K562 (cell line): Measurements from ENCODE around the gene SLC6A6. TPM values are rescaled to one million over a fixed set of nuclear protein-coding genes. Genes with fewer than 3 reads are reported as not detected.

Experiments
- ATAC-seq: fragments of 200-7000 bp; cut with Tn5 transposase; 3 replicates; pipeline ENCODE4 v1.9.1; 2020; ENCODE audit warnings: moderate library complexity
- BruUV-seq: library from RNA; stranded (reverse); fragments of 400-500 nt; replicated peaks from 2 replicates; lab custom pipeline; 2021; lab: Mats Ljungman, UMichigan
- CTCF ChIA-PET: fragments of 300-600 bp; formaldehyde crosslinking; extraction: SDS; loops from one replicate; lab custom pipeline; 2021; ENCODE audit warnings: low intra/inter-chr PET ratio; lab: Yijun Ruan, JAX
- POLR2A ChIA-PET: fragments of 300-600, 350-650 bp; sonication (Branson Sonifier 250); formaldehyde crosslinking; extraction: SDS; loops from one replicate; lab custom pipeline; 2021; ENCODE audit warnings: antibody characterized with exemption, inconsistent platforms; lab: Yijun Ruan, JAX
- DNase-seq, 4 experiments: peaks; one replicate each; pipeline versions ENCODE4 v3.0.0 to v3.0.0-alpha.2; 2011 to 2018; ENCODE audit warnings: low spot score in 3 of 4, mixed read lengths in 3 of 4; ENCODE audit errors: extremely low read depth in 1 of 4
- FAIRE-seq: peaks from 2 replicates; lab custom pipeline; 2011; peaks lifted over from hg19 to GRCh38; lab: Jason Lieb, UNC
- H2AFZ ChIP-seq: 2 replicates; pipeline ENCODE4 v1.6.0; 2011; ENCODE audit warnings: low read depth, low read length, control low read depth, inconsistent platforms
- H3K27ac ChIP-seq: fragments of 200-600 bp; 3 replicates; pipeline ENCODE4 v1.8.0; 2011; ENCODE audit warnings: low read depth, mild to moderate bottlenecking, control low read depth, inconsistent platforms, low read length, moderate library complexity, mixed read lengths; ENCODE audit errors: extremely low read depth
- H3K27me3 ChIP-seq, 2 experiments: fragments of 300-600 bp in 1 of 2; 2 replicates in 1 of 2; 3 replicates in 1 of 2; pipeline versions ENCODE4 v1.6.0 to v1.8.0; 2011; ENCODE audit warnings: inconsistent platforms in 2 of 2, low read length in 2 of 2, mild to moderate bottlenecking in 1 of 2, mixed read lengths in 1 of 2, moderate library complexity in 1 of 2; ENCODE audit not compliant: control insufficient read depth in 2 of 2, insufficient read depth in 2 of 2
- H3K36me3 ChIP-seq: fragments of 300-600 bp; 3 replicates; pipeline ENCODE4 v1.8.0; 2011; ENCODE audit warnings: mild to moderate bottlenecking, low read length, inconsistent platforms; ENCODE audit not compliant: control insufficient read depth, insufficient read depth
- H3K4me1 ChIP-seq, 2 experiments: fragments of 200-600 bp in 1 of 2; replicated peaks in 1 of 2; 2 replicates in 1 of 2; 3 replicates in 1 of 2; pipeline versions ENCODE4 v1.5.1 to v1.8.0; 2011; ENCODE audit warnings: inconsistent platforms in 2 of 2, low read length in 2 of 2, mild to moderate bottlenecking in 1 of 2, mixed read lengths in 1 of 2, moderate library complexity in 1 of 2; ENCODE audit not compliant: control insufficient read depth in 2 of 2, insufficient read depth in 2 of 2
- H3K4me2 ChIP-seq: 2 replicates; pipeline ENCODE4 v1.6.1; 2011; ENCODE audit warnings: low read length, control low read depth, inconsistent platforms, mixed read lengths; ENCODE audit not compliant: insufficient read depth
- H3K4me3 ChIP-seq: fragments of 200-600 bp; sonication (generic), shearing (Covaris generic); 2 replicates; pipeline ENCODE4 v1.5.1; 2016; ENCODE audit warnings: control low read depth, inconsistent platforms
- H3K79me2 ChIP-seq: fragments of 200-600 bp; 3 replicates; pipeline ENCODE4 v1.8.0; 2011; ENCODE audit warnings: low read length, inconsistent platforms; ENCODE audit not compliant: control insufficient read depth, insufficient read depth
- H3K9ac ChIP-seq, 2 experiments: 2 replicates each; pipeline versions ENCODE4 v1.6.0 to v1.6.1; 2011; ENCODE audit warnings: low read depth in 2 of 2, low read length in 2 of 2, control low read depth in 1 of 2, inconsistent platforms in 1 of 2, mild to moderate bottlenecking in 1 of 2, mixed read lengths in 1 of 2; ENCODE audit not compliant: insufficient read depth in 1 of 2
- H3K9me1 ChIP-seq: one replicate; pipeline ENCODE4 v1.6.0; 2011; ENCODE audit warnings: inconsistent platforms, mild to moderate bottlenecking, low read length, moderate library complexity; ENCODE audit not compliant: control insufficient read depth, insufficient read depth
- H3K9me3 ChIP-seq: replicated peaks from 2 replicates; pipeline ENCODE4 v1.5.1; 2011; ENCODE audit warnings: low read depth, low read length, inconsistent platforms; ENCODE audit not compliant: control insufficient read depth, insufficient read depth
- H4K20me1 ChIP-seq: replicated peaks from 2 replicates; pipeline ENCODE4 v1.6.1; 2011; ENCODE audit warnings: low read length, inconsistent platforms, mixed read lengths; ENCODE audit not compliant: control insufficient read depth, insufficient read depth
- BCLAF1 ChIP-seq, 2 experiments: fragments of 450-650 bp in 1 of 2; IDR thresholded peaks; 2 replicates each; pipeline ENCODE4 v1.6.1; 2011 to 2017; ENCODE audit warnings: low read depth in 2 of 2, antibody characterized with exemption in 1 of 2, borderline replicate concordance in 1 of 2, low read length in 1 of 2, mild to moderate bottlenecking in 1 of 2, mixed read lengths in 1 of 2; ENCODE audit not compliant: control insufficient read depth in 1 of 2
- FOXP1 ChIP-seq: sonication (generic); formaldehyde crosslinking; IDR thresholded peaks from 2 replicates; pipeline ENCODE4 v1.8.0; 2022; ENCODE audit warnings: mild to moderate bottlenecking, missing genetic modification reagents
- HDAC6 ChIP-seq: IDR thresholded peaks from 2 replicates; pipeline ENCODE4 v1.6.1; 2012; ENCODE audit warnings: low read depth, mild to moderate bottlenecking, control low read depth, inconsistent platforms, low read length, moderate library complexity
- MTF1 ChIP-seq: fragments of 250-450 bp; sonication (Bioruptor Pico); IDR thresholded peaks from 2 replicates; pipeline ENCODE4 v1.9.0; 2021; ENCODE audit warnings: moderate library complexity, mild to moderate bottlenecking, inconsistent platforms, borderline replicate concordance
- SIN3A ChIP-seq, 2 experiments: fragments of 150-350 bp in 1 of 2; IDR thresholded peaks; 2 replicates each; pipeline ENCODE4 v1.6.1; 2011 to 2016; ENCODE audit warnings: borderline replicate concordance in 2 of 2, low read depth in 2 of 2, low read length in 2 of 2, mild to moderate bottlenecking in 2 of 2, moderate library complexity in 2 of 2; ENCODE audit not compliant: control insufficient read depth in 1 of 2
- TEAD4 ChIP-seq, 2 experiments: sonication (generic) in 1 of 2; formaldehyde crosslinking in 1 of 2; IDR thresholded peaks; 2 replicates each; pipeline versions ENCODE4 v1.6.1 to v1.8.0; 2012 to 2022; ENCODE audit warnings: borderline replicate concordance in 1 of 2, inconsistent platforms in 1 of 2, low read length in 1 of 2, mild to moderate bottlenecking in 1 of 2, missing genetic modification reagents in 1 of 2
- ZHX1 ChIP-seq: fragments of 150-350 bp; conservative IDR thresholded peaks from 2 replicates; pipeline ENCODE4 v1.6.1; 2014; ENCODE audit warnings: low read length
- ZNF24 ChIP-seq: fragments of 450-650 bp; IDR thresholded peaks from 2 replicates; pipeline ENCODE4 v1.6.1; 2016
- ZNF584 ChIP-seq: fragments of 200-800 bp; sonication (Bioruptor generic); IDR thresholded peaks from 2 replicates; pipeline ENCODE4 v1.6.1; 2016; ENCODE audit warnings: low read depth, mild to moderate bottlenecking, missing genetic modification characterization, missing compliant biosample characterization
- WGBS: fragments of 100-300 bp; shearing (Covaris generic); methylation state at CpG from one replicate; pipeline ENCODE4 v1.1.6; 2016; ENCODE audit warnings: low coverage, mixed read lengths; ENCODE audit not compliant: insufficient coverage; ENCODE audit errors: missing lambda C conversion rate; 5-methylcytosine and 5-hydroxymethylcytosine counted together
- in situ Hi-C: fragments of 300-500 bp; cut with MboI; formaldehyde crosslinking; loops from 4 replicates; pipeline ENCODE4 v1.15.0; 2018; ENCODE audit warnings: inconsistent platforms, mixed read lengths
- intact Hi-C: fragments of 100-400 bp; cut with micrococcal nuclease; formaldehyde crosslinking; loops from 2 replicates; pipeline ENCODE4 v1.14.2; 2022
- polyA plus RNA-seq, 8 experiments: library from polyadenylated mRNA; depleted of rRNA in 4 of 8; stranded (reverse) in 5 of 8; unstranded in 3 of 8; fragments of >200 nt; fragmentation: Nextera tagmentation in 2 of 8; fragmentation: Illumina TruSeq in 1 of 8; extraction: Ambion mirVana in 2 of 8; extraction: Trizol in 1 of 8; gene quantifications; 2 replicates each; pipeline versions ENCODE4 v1.2.1 to v1.2.3, GENCODE V29; 2011 to 2014; ENCODE audit warnings: inconsistent platforms in 1 of 8, missing spikeins in 1 of 8
- total RNA-seq, 7 experiments: library from RNA; depleted of rRNA in 6 of 7; stranded (reverse); fragments of >200 nt in 6 of 7; fragmentation: Illumina TruSeq in 2 of 7; extraction: Trizol in 2 of 7; gene quantifications; 2 replicates each; pipeline versions ENCODE4 v1.2.1 to v1.2.3, GENCODE V29; 2011 to 2021; ENCODE audit warnings: low replicate concordance in 1 of 7

Gene SLC6A6
- total and polyA plus RNA-seq, 9 of the 15 experiments (the other 6 are each of a cell fraction or from before 2014, with no cell fraction given), result 12.3 to 203 (median 93.2) TPM

GRCh38 chr3:14514323-14514720, 111.9 kb downstream of the SLC6A6 start:
- H4K20me1 ChIP-seq, result peaks cover 7% of the 10 kb centered on the region
- TF ChIP-seq BCLAF1 (IDR thresholded peaks at IDR 0.05; ENCODE audit: borderline replicate concordance in 1 of 2, control insufficient read depth in 1 of 2, low read depth in 2 of 2, low read length in 1 of 2), result no peak
- TF ChIP-seq ZNF584, result no peak
- no peak for TF ChIP-seq SIN3A (IDR thresholded peaks at IDR 0.05; ENCODE audit: borderline replicate concordance in 2 of 2, control insufficient read depth in 1 of 2, low read depth in 2 of 2, low read length in 2 of 2)
- TF ChIP-seq MTF1 (CRISPR knock-in tag), result no peak
- TF ChIP-seq ZHX1, result no peak
- TF ChIP-seq TEAD4 (IDR thresholded peaks at IDR 0.05; ENCODE audit: low read length), result no peak
- TF ChIP-seq TEAD4 (CRISPR knock-in tag; IDR thresholded peaks at IDR 0.05; ENCODE audit: borderline replicate concordance), result no peak
- no peak for TF ChIP-seq FOXP1
- no peak for TF ChIP-seq HDAC6
- no peak for TF ChIP-seq ZNF24
- DNase-seq (no peak), ATAC-seq (no peak), FAIRE-seq (no peak)
- H3K79me2 ChIP-seq, result no peaks in the 10 kb centered on the region
- no peaks in the 10 kb centered on the region for H3K36me3 ChIP-seq
- ChIA-PET CTCF (interaction anchor here (0.5 kb wide), 1 partner anchor 612 kb away, joined by 3 read pairs; no protein-coding TSS in a partner anchor), POLR2A (interaction anchor here (0.6 kb wide), 2 partner anchors 9 to 10 kb away, joined by 4 read pairs; no protein-coding TSS in a partner anchor)
- no peaks in the 10 kb centered on the region for H3K9me1 ChIP-seq
- peaks cover 46 to 73% of the 10 kb centered on the region in 2 experiments for H3K27me3 ChIP-seq
- no peaks in the 10 kb centered on the region for H3K9me3 ChIP-seq
- no peak overlapping the region for H3K4me2 ChIP-seq
- H3K4me3 ChIP-seq, result no peak overlapping the region
- peaks cover 0 to 18% of the 10 kb centered on the region in 2 experiments; a peak in 1 of 5 replicates for H3K4me1 ChIP-seq
- in situ Hi-C loops (loop anchor here (25.0 kb wide), 1 partner anchor 398 kb away; no protein-coding TSS in a partner anchor), intact Hi-C loops (no loop called here)
- no peak overlapping the region for H2AFZ ChIP-seq
- no peak overlapping the region for H3K27ac ChIP-seq
- WGBS, result 4% methylated on average over 17 of the region's 17 CpGs
- no TSS peak for BruUV-seq
- no peak overlapping the region for H3K9ac ChIP-seq
